ENCODE measurements around the gene DLG5. TPM values are rescaled to one million over a fixed set of nuclear protein-coding genes. Genes with fewer than 3 reads are reported as not detected.
A peak's percentile ranks its signal among the peaks of the same experiment; 100 is the strongest.

Gene DLG5
- total and polyA plus RNA-seq, 4 donors, result 6.6 to 33.2 (median 15.8) TPM

DNA sequence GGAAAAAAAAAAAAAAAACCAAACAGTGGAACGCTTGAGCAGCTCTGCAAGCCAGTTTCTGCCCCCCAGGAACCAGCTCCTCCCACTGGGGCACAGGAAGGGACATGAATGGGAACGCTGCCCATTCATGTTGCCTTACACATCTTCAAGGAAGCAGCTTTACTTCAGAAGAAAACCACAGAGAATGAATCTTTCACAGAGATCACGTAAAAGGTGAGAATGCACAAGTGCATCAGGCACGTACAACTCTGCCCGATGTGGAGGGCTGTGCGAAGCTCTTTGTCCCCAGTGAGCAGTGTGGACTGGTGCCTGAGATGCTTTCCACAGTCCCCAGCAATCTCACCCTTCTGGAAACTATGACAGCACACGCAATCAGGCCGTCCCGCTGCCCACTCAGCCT lies 106.2 kb downstream of the DLG5 start:
- 87 to 92% methylated on average over 9 of the region's 9 CpGs for WGBS, 2 donors
- DNase-seq, result peak in 1 of 3 donors; percentile 38
- H3K27me3 ChIP-seq (ENCODE audit: control insufficient read depth in 3 of 3, insufficient read depth in 3 of 3, low read length in 2 of 3), result no peaks in the 10 kb centered on the region
- H3K36me3 ChIP-seq (ENCODE audit: control insufficient read depth in 4 of 4, insufficient read depth in 4 of 4, low read length in 4 of 4), result peaks cover 14 to 61% (median 40%) of the 10 kb centered on the region in 4 donors
- H3K27ac ChIP-seq (ENCODE audit: low read depth in 1 of 2, low read length in 1 of 2), result no peak overlapping the region
- no peak for ATAC-seq (ENCODE audit: insufficient read depth, low FRiP score)
- TF ChIP-seq, protein P1, sequence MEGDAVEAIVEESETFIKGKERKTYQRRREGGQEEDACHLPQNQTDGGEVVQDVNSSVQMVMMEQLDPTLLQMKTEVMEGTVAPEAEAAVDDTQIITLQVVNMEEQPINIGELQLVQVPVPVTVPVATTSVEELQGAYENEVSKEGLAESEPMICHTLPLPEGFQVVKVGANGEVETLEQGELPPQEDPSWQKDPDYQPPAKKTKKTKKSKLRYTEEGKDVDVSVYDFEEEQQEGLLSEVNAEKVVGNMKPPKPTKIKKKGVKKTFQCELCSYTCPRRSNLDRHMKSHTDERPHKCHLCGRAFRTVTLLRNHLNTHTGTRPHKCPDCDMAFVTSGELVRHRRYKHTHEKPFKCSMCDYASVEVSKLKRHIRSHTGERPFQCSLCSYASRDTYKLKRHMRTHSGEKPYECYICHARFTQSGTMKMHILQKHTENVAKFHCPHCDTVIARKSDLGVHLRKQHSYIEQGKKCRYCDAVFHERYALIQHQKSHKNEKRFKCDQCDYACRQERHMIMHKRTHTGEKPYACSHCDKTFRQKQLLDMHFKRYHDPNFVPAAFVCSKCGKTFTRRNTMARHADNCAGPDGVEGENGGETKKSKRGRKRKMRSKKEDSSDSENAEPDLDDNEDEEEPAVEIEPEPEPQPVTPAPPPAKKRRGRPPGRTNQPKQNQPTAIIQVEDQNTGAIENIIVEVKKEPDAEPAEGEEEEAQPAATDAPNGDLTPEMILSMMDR (IDR thresholded peaks at IDR 0.05; ENCODE audit: control extremely low read depth, extremely low read depth), result no peak
- no peaks in the 10 kb centered on the region for H3K9me3 ChIP-seq (ENCODE audit: control insufficient read depth in 4 of 4, insufficient read depth in 3 of 4, low read length in 3 of 4)
- no peak overlapping the region for H3K9ac ChIP-seq (ENCODE audit: insufficient read depth in 1 of 2, low read length in 2 of 2)
- H3K4me1 ChIP-seq (ENCODE audit: control insufficient read depth in 5 of 5, insufficient read depth in 5 of 5, low read length in 5 of 5), result no peaks in the 10 kb centered on the region
- no peak overlapping the region for H3K4me3 ChIP-seq

DNA sequence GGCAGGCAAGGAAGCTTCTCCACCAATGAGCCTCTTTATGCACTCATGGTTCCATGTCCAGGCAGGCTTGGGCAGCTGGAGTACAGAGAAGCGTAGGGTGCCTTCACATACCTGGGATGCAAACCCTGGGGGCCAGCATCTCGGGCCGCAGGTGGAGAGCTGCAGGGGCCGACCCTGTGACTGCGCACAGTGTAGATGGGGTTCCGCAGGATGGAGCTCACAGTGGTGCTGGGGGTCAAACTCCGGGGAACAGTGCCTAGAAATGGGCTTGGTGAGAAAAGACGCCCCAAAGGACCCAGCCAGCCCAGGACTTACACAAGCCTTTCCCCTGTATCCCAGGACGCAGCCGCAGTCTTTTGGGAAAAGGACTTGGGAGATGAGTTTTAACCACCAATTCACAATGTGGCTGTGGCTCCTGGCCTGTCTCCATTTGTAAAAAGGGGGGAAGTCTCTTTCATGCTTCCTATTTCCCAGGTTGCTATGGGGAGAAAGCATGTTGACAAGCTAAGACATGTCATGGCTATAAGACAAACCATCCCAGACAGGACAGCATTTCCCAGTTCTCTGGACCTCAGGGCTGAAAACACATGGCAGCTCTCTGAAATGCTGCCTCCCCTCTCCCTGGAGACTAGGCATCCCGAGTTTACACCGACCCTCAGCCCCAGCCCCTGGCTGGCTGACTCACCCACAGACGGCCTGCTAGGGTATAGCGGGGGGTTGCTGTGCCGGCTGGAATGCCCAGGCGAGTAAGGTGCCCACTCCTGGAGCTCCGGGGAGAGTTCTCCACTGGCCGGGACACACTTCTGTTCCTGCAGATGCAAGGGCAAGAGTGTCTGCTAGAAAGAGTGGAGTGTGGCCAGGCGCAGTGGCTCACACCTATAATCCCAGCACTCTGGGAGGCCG lies 107.1 kb downstream of the DLG5 start:
- peaks cover 11 to 60% (median 41%) of the 10 kb centered on the region in 4 donors for H3K36me3 ChIP-seq (ENCODE audit: control insufficient read depth in 4 of 4, insufficient read depth in 4 of 4, low read length in 4 of 4)
- ATAC-seq (ENCODE audit: insufficient read depth, low FRiP score), result no peak
- no peaks in the 10 kb centered on the region for H3K9me3 ChIP-seq (ENCODE audit: control insufficient read depth in 4 of 4, insufficient read depth in 3 of 4, low read length in 3 of 4)
- no peak overlapping the region for H3K4me3 ChIP-seq
- 96 to 97% methylated on average over 20 of the region's 20 CpGs for WGBS, 2 donors
- H3K4me1 ChIP-seq (ENCODE audit: control insufficient read depth in 5 of 5, insufficient read depth in 5 of 5, low read length in 5 of 5), result no peaks in the 10 kb centered on the region
- DNase-seq, result no peak
- H3K27me3 ChIP-seq (ENCODE audit: control insufficient read depth in 3 of 3, insufficient read depth in 3 of 3, low read length in 2 of 3), result no peaks in the 10 kb centered on the region
- TF ChIP-seq, protein P1 (IDR thresholded peaks at IDR 0.05; ENCODE audit: control extremely low read depth, extremely low read depth), result no peak
- H3K9ac ChIP-seq (ENCODE audit: insufficient read depth in 1 of 2, low read length in 2 of 2), result no peak overlapping the region
- H3K27ac ChIP-seq (ENCODE audit: low read depth in 1 of 2, low read length in 1 of 2), result no peak overlapping the region

DNA sequence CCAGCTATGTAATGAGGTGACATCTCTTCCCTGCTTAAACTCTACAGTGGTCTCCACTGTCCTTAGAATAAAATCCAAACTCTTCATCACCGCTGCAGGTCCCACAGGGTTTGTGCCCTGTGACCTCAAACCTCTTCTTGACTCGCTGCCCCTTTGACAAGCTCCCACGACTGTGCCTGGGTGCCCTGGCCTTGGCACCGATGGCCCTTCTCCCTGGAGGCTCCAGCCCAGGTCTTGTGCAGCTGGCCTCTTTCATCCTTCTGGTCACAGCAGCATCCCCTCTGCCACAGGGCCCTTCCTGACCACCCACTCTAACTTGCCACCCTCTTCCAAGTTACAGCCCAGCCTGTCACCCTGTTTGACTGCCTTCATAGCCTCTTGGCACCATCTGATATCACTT lies 108.2 kb downstream of the DLG5 start:
- Histone ChIP-seq H3K4me3 (no peak overlapping the region), H3K9ac (ENCODE audit: insufficient read depth in 1 of 2, low read length in 2 of 2) (no peak overlapping the region), H3K4me1 (ENCODE audit: control insufficient read depth in 5 of 5, insufficient read depth in 5 of 5, low read length in 5 of 5) (no peaks in the 10 kb centered on the region), H3K27ac (ENCODE audit: low read depth in 1 of 2, low read length in 1 of 2) (no peak overlapping the region), H3K27me3 (ENCODE audit: control insufficient read depth in 3 of 3, insufficient read depth in 3 of 3, low read length in 2 of 3) (no peaks in the 10 kb centered on the region), H3K36me3 (ENCODE audit: control insufficient read depth in 4 of 4, insufficient read depth in 4 of 4, low read length in 4 of 4) (peaks cover 11 to 57% (median 42%) of the 10 kb centered on the region in 4 donors), H3K9me3 (ENCODE audit: control insufficient read depth in 4 of 4, insufficient read depth in 3 of 4, low read length in 3 of 4) (no peaks in the 10 kb centered on the region)
- ATAC-seq (ENCODE audit: insufficient read depth, low FRiP score) (no peak), DNase-seq (no peak)
- WGBS, 2 donors, result 94 to 98% methylated on average over 4 of the region's 4 CpGs
- TF ChIP-seq, protein P1 (IDR thresholded peaks at IDR 0.05; ENCODE audit: control extremely low read depth, extremely low read depth), result no peak
